GM18505 (cell line): Measurements from ENCODE around the gene EBPL.

Experiments
- ATAC-seq: cut with Tn5 transposase; IDR thresholded peaks from one replicate; pipeline ENCODE4 v1.9.1; 2021; ENCODE audit not compliant: unreplicated experiment
- POLR2A ChIP-seq: IDR thresholded peaks from 4 replicates; pipeline ENCODE4 v1.6.1; 2011; ENCODE audit warnings: borderline replicate concordance; ENCODE audit not compliant: insufficient read depth, insufficient read length; ENCODE audit errors: extremely low read depth

Gene EBPL

DNA sequence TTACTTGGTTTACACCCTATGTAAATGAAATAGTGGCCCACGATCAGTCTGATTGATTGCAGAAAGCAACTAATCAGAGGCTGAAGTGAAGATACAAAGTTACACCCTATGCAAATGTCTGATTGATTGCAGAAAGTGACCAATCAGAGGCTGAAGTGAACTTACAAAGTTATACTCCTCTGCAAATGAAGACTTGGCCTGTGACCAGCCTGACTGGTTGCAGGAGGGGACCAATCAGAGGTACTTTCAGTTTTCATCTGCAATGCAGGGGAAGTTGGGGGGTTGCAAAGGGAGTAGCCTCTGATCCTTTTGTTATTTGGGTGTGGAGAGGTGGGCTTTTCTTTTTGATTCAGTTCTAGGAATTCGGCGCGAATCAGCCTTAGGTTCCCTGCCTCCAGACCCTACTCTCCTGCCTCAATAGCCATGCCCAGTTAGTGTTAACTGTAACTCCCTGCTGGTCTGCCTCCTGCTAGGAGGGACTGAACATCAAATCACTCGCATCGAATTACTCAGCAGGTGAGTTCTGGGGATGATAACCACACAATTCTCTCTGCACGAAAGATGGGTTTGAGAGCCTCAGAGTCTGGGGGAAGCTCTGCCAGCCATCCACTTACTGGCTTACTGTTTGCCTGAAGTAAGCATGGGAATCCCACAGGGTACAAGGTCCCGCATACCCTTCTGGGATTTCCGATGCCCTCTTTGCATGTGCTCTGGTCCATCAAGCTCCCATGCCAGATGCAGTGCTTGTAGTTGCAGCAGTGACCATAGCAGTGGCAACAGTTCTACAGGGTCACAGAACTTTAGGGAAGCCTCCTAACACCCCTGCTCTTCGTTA is 55.5 kb downstream of the EBPL start:
- no peak for ATAC-seq
- TF ChIP-seq POLR2A: no peak

DNA sequence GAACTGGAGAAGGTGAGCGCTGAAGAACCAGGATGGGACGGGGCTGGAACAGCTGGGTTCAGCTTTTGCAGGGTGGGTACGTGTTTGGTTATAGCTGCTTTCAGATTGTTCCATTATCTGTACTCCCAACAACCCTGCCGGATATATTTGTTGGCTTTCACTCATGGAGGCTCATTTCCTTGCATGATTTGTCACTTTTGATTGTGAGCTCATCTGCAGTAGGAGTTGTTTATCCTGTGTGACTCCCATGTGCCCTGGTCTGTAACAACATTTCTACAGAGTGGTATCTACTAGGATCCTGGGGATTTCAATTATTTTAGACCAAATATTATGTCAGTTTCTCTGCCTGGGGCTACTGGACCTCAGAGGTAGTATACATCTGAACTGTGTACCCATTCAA is 57.6 kb downstream of the EBPL start:
- no peak for ATAC-seq
- TF ChIP-seq POLR2A: no peak

DNA sequence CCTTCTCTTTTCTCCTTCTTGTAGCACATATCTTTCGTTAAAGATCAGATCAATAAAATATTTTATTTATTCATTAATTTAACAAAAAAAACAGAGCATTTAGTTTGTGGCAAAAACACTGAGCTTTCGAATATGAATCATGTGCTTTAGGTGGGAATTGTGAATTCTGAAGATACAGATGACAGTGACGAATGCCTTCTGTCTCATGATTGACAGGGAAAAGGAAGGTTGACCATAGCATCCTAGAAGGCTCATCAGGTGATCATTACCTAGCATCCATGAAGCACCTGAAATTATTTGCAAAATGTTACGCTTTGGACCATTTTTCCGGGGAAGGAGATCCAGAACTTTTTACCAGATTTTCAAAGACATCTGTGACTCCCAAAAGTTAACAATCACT is 59.1 kb downstream of the EBPL start:
- TF ChIP-seq POLR2A: no peak

DNA sequence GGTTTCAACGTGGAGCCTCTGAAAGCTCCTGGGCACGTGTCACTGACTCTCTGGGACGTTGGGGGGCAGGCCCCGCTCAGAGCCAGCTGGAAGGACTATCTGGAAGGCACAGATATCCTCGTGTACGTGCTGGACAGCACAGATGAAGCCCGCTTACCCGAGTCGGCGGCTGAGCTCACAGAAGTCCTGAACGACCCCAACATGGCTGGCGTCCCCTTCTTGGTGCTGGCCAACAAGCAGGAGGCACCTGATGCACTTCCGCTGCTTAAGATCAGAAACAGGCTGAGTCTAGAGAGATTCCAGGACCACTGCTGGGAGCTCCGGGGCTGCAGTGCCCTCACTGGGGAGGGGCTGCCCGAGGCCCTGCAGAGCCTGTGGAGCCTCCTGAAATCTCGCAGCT is 60.7 kb downstream of the EBPL start:
- no peak for ATAC-seq
- no peak for TF ChIP-seq POLR2A

More for the DNA sequence above, 59.1 kb downstream of the EBPL start:
- no peak for ATAC-seq

DNA sequence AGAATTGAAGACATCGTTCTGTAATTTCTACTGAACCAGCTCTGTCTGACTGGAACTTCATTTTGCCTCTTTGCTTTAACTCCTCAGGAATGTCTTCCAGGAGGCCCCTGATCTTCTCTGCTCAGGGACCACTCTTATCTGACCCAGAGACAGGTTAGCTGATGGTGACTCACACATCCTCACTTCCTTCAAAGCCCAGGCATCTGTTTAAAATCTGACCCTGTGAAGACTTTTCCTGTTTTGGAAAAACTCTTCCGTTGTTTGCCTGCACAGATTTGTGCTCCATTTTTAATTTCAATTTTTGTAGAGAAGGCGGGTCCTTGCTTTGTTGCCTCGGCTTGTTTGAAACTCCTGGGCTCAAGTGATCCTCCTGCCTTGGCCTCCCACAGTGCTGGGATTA is 61.3 kb downstream of the EBPL start:
- ATAC-seq: no peak
- TF ChIP-seq POLR2A: no peak

DNA sequence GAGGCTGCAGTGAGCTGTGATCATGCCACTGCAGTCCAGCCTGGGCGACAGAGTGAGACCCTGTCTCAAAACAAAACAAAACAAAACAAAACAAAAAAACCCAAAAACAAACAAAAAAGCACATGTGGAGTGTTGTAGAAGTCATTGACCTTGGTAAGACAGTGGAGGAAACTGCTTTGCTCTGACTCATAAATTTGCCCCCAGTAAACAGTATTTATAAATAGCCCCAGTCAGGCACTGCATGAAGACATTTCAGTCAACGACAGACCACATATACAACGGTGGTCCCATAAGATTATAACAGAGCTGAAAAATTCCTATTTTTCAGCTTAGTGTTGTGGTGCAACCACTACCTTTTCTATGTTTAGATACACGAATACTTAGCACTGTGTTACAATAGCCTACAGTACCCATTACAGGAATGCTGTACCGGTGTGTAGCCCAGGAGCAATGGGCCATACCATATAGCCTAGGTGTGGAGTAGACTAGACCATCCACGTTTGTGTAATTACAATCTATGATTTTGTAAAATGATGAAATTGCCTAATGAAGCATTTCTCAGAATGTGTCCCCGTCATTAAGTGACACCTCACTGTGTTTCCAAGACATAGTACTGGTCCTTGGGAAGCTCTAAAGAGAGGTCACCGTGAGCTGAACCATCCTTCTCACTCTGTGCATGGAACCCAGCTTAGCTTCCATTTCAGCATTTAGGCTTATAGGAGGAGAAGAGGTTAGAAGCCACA is 61.9 kb downstream of the EBPL start:
- TF ChIP-seq POLR2A: no peak
- no peak for ATAC-seq

DNA sequence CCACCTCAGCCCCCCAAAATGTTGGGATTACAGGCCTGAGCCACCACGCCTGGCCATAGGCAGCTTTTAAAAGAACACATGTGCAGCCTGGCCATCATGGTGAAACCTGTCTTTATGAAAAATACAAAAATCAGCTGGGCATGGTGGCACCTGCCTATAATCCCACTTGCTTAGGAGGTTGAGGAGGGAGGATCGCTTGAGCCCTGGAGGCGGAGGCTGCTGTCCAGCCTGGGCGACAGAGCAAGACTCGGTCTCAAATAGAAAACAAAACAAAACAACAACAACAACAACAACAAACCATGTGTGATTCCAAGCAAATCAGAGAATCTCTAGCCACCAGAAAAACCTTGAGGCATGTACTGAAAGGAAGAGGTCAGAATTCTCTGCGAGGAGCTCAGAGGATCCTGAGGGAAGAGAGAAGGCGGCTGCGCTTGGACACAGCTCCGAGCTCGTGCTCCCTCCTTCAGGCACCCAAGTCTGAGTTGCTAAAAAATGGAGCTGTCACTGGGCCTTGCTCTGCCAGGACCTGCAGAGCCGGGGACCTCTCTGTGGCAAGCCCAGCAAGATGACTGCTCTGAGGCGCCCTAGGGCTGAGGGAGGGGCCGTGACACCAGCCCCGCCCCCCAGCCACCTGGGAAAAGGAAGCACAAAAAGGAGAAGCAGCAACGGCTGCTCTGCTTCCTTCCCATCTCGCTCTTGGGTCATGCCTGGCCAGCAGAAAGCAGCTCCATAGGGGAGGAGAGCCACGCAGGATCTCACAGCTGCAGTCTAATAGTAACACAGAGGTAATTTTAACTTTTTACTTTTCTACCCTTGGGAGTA is 63.2 kb downstream of the EBPL start, which contains the start of gene ARL11:
ARL11 (plus strand) TSS at position 677 of the 822 bp plus-strand sequence. CDS start 1,941 bp downstream, outside the sequence.
- ATAC-seq: peak; percentile 88
- TF ChIP-seq POLR2A: peak; percentile 86

DNA sequence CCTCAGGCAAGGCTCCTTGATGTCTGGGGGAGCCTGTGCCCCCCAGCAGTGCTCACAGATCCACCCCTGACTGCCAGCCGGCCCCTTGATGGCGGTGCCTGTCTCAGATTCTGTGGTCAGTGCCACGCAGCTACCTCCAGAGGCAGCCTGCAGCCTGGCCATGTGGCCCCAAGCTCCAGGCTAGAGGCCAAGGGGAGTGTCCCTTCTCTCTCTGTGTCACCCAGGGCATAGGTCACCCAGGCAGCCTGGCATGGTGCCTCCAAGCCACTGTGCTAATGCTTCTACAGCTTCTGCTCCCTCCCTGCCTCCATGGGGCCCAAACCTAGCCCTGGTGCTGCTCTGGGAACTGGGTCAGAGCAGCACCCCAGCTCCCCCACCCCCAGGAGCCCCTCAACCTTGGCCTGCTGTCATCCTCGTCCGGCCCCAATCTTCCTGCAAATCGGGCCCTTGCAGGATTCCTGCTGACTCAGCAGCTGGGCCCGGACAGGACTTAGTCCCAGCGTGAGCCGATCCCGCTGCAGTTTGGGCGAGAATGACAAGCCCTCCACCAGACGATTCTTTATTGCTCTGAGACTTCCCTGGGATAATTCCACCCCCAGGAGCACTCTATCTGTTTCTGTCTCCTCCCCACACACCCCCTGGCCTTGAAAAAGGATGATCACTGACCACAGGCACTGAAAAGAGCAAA is 65.8 kb downstream of the EBPL start:
- TF ChIP-seq POLR2A: no peak
- ATAC-seq: no peak

DNA sequence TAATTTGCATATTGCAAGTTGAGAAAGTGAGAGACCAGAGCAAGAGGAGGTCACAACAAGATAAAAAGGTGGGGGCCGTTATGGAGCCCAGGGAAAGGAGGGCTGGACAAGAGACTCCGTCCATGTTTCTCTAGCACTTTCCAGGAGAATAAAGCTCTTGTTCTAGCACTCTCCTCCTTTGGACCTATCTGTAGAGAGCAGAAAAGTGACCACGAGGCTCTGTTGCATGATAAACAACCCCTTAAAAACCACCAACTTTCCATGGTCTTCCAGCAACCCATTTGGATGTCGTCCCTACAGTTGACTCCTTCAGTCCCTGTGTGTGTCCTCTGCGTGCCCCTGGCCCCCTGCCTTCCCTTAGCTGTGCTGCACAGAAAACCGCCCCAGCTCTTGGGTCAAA is 67.1 kb downstream of the EBPL start:
- TF ChIP-seq POLR2A: no peak
- no peak for ATAC-seq

DNA sequence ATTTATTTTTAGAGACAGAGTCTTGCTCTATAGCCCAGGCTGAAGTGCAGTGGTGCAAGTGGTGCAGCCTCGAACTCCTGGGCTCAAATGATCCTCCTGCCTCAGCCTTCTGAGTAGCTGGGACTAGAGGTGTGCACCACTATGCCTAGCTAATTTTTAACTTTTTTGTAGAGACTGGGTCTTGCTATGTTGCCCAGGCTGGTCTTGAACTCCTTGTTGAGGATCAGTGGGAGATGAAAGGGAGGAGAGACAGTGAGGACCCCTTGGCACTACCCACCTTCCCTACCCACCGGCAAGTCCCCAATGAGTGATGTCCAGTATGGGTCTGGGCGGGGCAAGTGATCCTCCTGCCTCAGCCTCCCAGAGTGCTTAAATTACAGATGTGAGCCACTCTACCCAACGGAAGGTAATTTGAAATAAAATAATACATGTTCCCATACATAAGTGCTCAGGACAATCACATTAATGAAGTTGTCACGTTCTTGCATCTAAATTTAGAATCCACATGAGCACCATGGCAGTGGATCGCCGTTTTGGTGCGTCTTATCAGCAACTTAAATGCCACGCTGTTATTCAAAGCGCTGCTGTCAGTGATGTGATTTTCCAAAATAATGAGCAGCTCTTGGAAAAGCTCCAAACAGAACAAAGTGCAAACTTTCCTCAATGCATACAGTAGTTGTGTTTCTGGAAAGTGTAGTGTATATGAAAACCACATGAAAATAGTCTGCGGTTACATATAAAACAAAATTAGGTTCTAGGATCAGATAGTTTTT is 68.9 kb downstream of the EBPL start:
- ATAC-seq: no peak
- no peak for TF ChIP-seq POLR2A

DNA sequence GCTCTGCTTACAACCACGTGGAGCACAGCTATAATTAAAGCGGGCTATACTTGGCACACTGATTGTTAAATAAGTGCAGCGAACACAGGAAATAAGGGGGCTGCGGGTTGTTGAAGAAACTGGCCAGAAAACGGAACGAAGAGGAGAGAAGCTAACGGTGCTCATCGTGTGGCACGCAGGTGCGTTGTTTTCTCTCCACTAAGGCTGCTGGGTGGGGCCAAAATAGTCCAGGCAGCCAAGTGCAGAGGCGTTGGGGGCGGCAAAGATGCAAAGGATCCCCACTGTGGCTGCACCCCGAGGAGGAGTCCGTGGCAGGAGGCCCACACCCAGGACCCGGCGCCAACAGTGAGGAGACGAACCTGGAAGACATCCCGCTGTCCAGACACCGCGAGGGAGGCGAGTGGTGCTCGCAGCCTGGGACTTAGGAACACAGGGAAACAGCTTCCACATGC is 71.1 kb downstream of the EBPL start:
- ATAC-seq: no peak
- no peak for TF ChIP-seq POLR2A

DNA sequence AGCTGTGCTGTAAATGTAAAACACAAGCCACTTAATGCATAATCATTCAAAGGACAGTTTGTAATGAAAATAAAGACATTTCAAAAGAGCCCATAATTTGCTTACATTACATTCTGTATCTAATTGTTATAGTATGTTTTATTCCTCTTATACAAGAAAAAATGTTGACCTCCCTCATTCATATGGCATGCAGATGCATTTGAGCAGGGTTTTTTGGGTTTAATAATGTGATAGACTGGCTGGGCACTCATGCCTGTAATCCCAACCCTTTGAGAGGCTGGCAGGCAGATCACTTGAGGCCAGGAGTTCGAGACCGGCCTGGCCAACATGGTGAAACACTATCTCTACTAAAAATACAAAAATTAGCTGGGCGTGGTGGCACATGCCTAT is 74.6 kb downstream of the EBPL start:
- no peak for TF ChIP-seq POLR2A

More for the DNA sequence above, 74.6 kb downstream of the EBPL start:
- ATAC-seq: no peak
